Measurements from ENCODE around the gene SLC27A1. TPM values are rescaled to one million over a fixed set of nuclear protein-coding genes. Genes with fewer than 3 reads are reported as not detected.

SLC27A1 gene
- total and polyA plus RNA-seq, 2 experiments from 2014 or later: 30.1 to 40.4 TPM

- peaks cover 16% of the 10 kb centered on the region for H3K27me3 ChIP-seq
- no peaks in the 10 kb centered on the region for H3K9me3 ChIP-seq (ENCODE audit: low read depth)
- no peaks in the 10 kb centered on the region for H3K36me3 ChIP-seq
- DNase-seq (ENCODE audit: low read depth in 1 of 2, low spot score in 1 of 2): no peak
- H3K4me3 ChIP-seq: no peak overlapping the region
- TF ChIP-seq CTCF (IDR thresholded peaks at IDR 0.05; ENCODE audit: low read depth, low read length): no peak
- no peak overlapping the region for H3K27ac ChIP-seq
- H3K4me1 ChIP-seq (ENCODE audit: low read depth): no peaks in the 10 kb centered on the region
Measured at GRCh38 chr19:17445526-17446165, 24.7 kb upstream of the SLC27A1 start.

- no peaks in the 10 kb centered on the region for H3K9me3 ChIP-seq (ENCODE audit: low read depth)
- no peak for TF ChIP-seq CTCF (IDR thresholded peaks at IDR 0.05; ENCODE audit: low read depth, low read length)
Measured at GRCh38 chr19:17447704-17448130, 22.6 kb upstream of the SLC27A1 start.

GRCh38 chr19:17448131-17448967, 22.0 kb upstream of the SLC27A1 start, which contains the start of gene TMEM221:
Gene TMEM221, minus strand, starts transcription at chr19:17448668. Its CDS starts 206 bp downstream, at chr19:17448462.
- no peaks in the 10 kb centered on the region for H3K4me1 ChIP-seq (ENCODE audit: low read depth)
- H3K9me3 ChIP-seq (ENCODE audit: low read depth): no peaks in the 10 kb centered on the region
- H3K27me3 ChIP-seq: peaks cover 16% of the 10 kb centered on the region
- no peaks in the 10 kb centered on the region for H3K36me3 ChIP-seq
- no peak within 1 kb of the TSS for H3K27ac ChIP-seq
- peak; percentile 49 to 71 for DNase-seq (ENCODE audit: low read depth in 1 of 2, low spot score in 1 of 2)
- peak within 1 kb of the TSS; percentile 52 for H3K4me3 ChIP-seq
- peak; percentile 62 for TF ChIP-seq CTCF (IDR thresholded peaks at IDR 0.05; ENCODE audit: low read depth, low read length)

More at GRCh38 chr19:17447704-17448130, 22.6 kb upstream of the SLC27A1 start:
- H3K27ac ChIP-seq: no peak overlapping the region
- no peaks in the 10 kb centered on the region for H3K4me1 ChIP-seq (ENCODE audit: low read depth)
- no peaks in the 10 kb centered on the region for H3K36me3 ChIP-seq
- H3K4me3 ChIP-seq: peak overlapping the region; percentile 52
- H3K27me3 ChIP-seq: peaks cover 16% of the 10 kb centered on the region
- DNase-seq (ENCODE audit: low read depth in 1 of 2, low spot score in 1 of 2): no peak

GRCh38 chr19:17450264-17451075, 19.9 kb upstream of the SLC27A1 start:
- H3K4me3 ChIP-seq: no peak overlapping the region
- H3K36me3 ChIP-seq: no peaks in the 10 kb centered on the region
- peaks cover 36% of the 10 kb centered on the region for H3K27me3 ChIP-seq
- H3K4me1 ChIP-seq (ENCODE audit: low read depth): no peaks in the 10 kb centered on the region
- no peaks in the 10 kb centered on the region for H3K9me3 ChIP-seq (ENCODE audit: low read depth)
- DNase-seq (ENCODE audit: low read depth in 1 of 2, low spot score in 1 of 2): no peak
- no peak overlapping the region for H3K27ac ChIP-seq
- no peak for TF ChIP-seq CTCF (IDR thresholded peaks at IDR 0.05; ENCODE audit: low read depth, low read length)

GRCh38 chr19:17451820-17452219, 18.5 kb upstream of the SLC27A1 start:
- no peak for TF ChIP-seq CTCF (IDR thresholded peaks at IDR 0.05; ENCODE audit: low read depth, low read length)
- Histone ChIP-seq H3K36me3 (no peaks in the 10 kb centered on the region), H3K4me1 (ENCODE audit: low read depth) (no peaks in the 10 kb centered on the region), H3K9me3 (ENCODE audit: low read depth) (no peaks in the 10 kb centered on the region), H3K27ac (no peak overlapping the region), H3K27me3 (peaks cover 43% of the 10 kb centered on the region), H3K4me3 (no peak overlapping the region)
- no peak for DNase-seq (ENCODE audit: low read depth in 1 of 2, low spot score in 1 of 2)

All from cardiac muscle cell (in vitro differentiated cells and primary cell).